ENCODE measurements around the gene ASTL.

GRCh38 chr2:96171831-96172230 is 33.5 kb upstream of the ASTL start:
- no peak for TF ChIP-seq SAP30 (IDR thresholded peaks at IDR 0.05; ENCODE audit: borderline replicate concordance, insufficient read depth, low read depth, low read length, poor library complexity, severe bottlenecking)
- TF ChIP-seq ZNF407 (IDR thresholded peaks at IDR 0.05; ENCODE audit: low read depth), result no peak
